Neural cell (in vitro differentiated cells): ENCODE measurements around the gene DACT2. TPM values are rescaled to one million over a fixed set of nuclear protein-coding genes. Genes with fewer than 3 reads are reported as not detected.

Experiments used
- H2AFZ ChIP-seq: fragments of 200-600, 300-800 bp; sonication (generic), shearing (Covaris generic); 2 replicates; pipeline ENCODE4 v1.6.0; 2014; ENCODE audit warnings: low read depth, mild to moderate bottlenecking, antibody characterized with exemption, low read length, moderate library complexity
- H3F3A ChIP-seq: fragments of 200-600 bp; shearing (Covaris generic); 2 replicates; pipeline ENCODE4 v1.6.1; 2016; ENCODE audit warnings: mild to moderate bottlenecking, moderate library complexity, mixed read lengths, antibody characterized with exemption, low read length; ENCODE audit not compliant: insufficient read depth, poor library complexity, severe bottlenecking
- H3K27ac ChIP-seq: fragments of 200-600, 300-800 bp; sonication (generic), shearing (Covaris generic); 2 replicates; pipeline ENCODE4 v1.5.1; 2014; ENCODE audit warnings: mild to moderate bottlenecking, low read length, moderate library complexity
- H3K27me3 ChIP-seq: fragments of 300-800, 200-600 bp; sonication (generic), shearing (Covaris generic); 2 replicates; pipeline ENCODE4 v1.6.0; 2014; ENCODE audit warnings: mild to moderate bottlenecking, low read depth, low read length, moderate library complexity; ENCODE audit not compliant: insufficient read depth
- H3K36me3 ChIP-seq: fragments of 300-800, 200-600 bp; sonication (generic), shearing (Covaris generic); 2 replicates; pipeline ENCODE4 v1.5.1; 2014; ENCODE audit warnings: mild to moderate bottlenecking, antibody characterized with exemption, low read length, moderate library complexity; ENCODE audit not compliant: insufficient read depth
- H3K4me2 ChIP-seq: fragments of 300-800, 200-600 bp; sonication (generic), shearing (Covaris generic); 2 replicates; pipeline ENCODE4 v1.6.0; 2014; ENCODE audit warnings: mild to moderate bottlenecking, low read length
- H3K4me3 ChIP-seq: fragments of 300-800, 200-600 bp; sonication (generic), shearing (Covaris generic); 2 replicates; pipeline ENCODE4 v1.5.1; 2014; ENCODE audit warnings: mild to moderate bottlenecking, low read length, moderate library complexity
- H3K79me2 ChIP-seq: fragments of 200-600 bp; shearing (Covaris generic); replicated peaks from 2 replicates; pipeline ENCODE4 v1.6.0; 2014; ENCODE audit warnings: mild to moderate bottlenecking, low read length, moderate library complexity; ENCODE audit not compliant: insufficient read depth
- H3K9ac ChIP-seq: fragments of 300-800, 200-600 bp; sonication (generic), shearing (Covaris generic); 2 replicates; pipeline ENCODE4 v1.6.1; 2016; ENCODE audit warnings: mild to moderate bottlenecking, low read length, mixed read lengths
- H3K9me2 ChIP-seq: fragments of 200-600 bp; shearing (Covaris generic); 2 replicates; pipeline ENCODE4 v1.6.1; 2016; ENCODE audit warnings: mild to moderate bottlenecking, low read length, mixed read lengths; ENCODE audit not compliant: insufficient read depth
- H3K9me3 ChIP-seq: fragments of 200-600, 300-800 bp; sonication (generic), shearing (Covaris generic); 2 replicates; pipeline ENCODE4 v1.6.1; 2016; ENCODE audit warnings: mild to moderate bottlenecking, mixed run types, low read length, moderate library complexity, mixed read lengths
- H4K20me1 ChIP-seq: fragments of 200-600 bp; shearing (Covaris generic); 2 replicates; pipeline ENCODE4 v1.6.1; 2016; ENCODE audit warnings: mild to moderate bottlenecking, mixed run types; ENCODE audit not compliant: insufficient read depth
- CTCF ChIP-seq: fragments of 450-650 bp; IDR thresholded peaks from 2 replicates; pipeline ENCODE4 v1.5.1; 2014; ENCODE audit warnings: antibody characterized with exemption, mild to moderate bottlenecking, moderate library complexity; ENCODE audit not compliant: poor library complexity, severe bottlenecking
- EP300 ChIP-seq: fragments of 450-650 bp; conservative IDR thresholded peaks from 2 replicates; pipeline ENCODE4 v1.6.1; 2014; ENCODE audit warnings: antibody characterized with exemption, mild to moderate bottlenecking, moderate library complexity; ENCODE audit not compliant: poor library complexity, severe bottlenecking
- EZH2 ChIP-seq: fragments of 200-600, 300-800 bp; shearing (Covaris generic), sonication (generic); IDR thresholded peaks from 2 replicates; pipeline ENCODE4 v1.6.1; 2014; ENCODE audit warnings: antibody characterized with exemption, low read length, borderline replicate concordance, mild to moderate bottlenecking; ENCODE audit not compliant: insufficient read depth, poor library complexity, severe bottlenecking
- MXI1 ChIP-seq: fragments of 450-650 bp; conservative IDR thresholded peaks from 2 replicates; pipeline ENCODE4 v1.6.1; 2014; ENCODE audit warnings: antibody characterized with exemption, mild to moderate bottlenecking; ENCODE audit not compliant: poor library complexity, severe bottlenecking
- POLR2AphosphoS5 ChIP-seq: IDR thresholded peaks from 2 replicates; pipeline ENCODE4 v1.6.1; 2012
- RAD21 ChIP-seq: fragments of 450-650 bp; conservative IDR thresholded peaks from 2 replicates; pipeline ENCODE4 v1.6.1; 2014; ENCODE audit warnings: antibody characterized with exemption, mild to moderate bottlenecking, moderate library complexity
- REST ChIP-seq: IDR thresholded peaks from 2 replicates; pipeline ENCODE4 v1.6.1; 2012; ENCODE audit warnings: borderline replicate concordance
- SMC3 ChIP-seq: fragments of 450-650 bp; conservative IDR thresholded peaks from 2 replicates; pipeline ENCODE4 v1.6.1; 2014; ENCODE audit warnings: antibody characterized with exemption, mild to moderate bottlenecking, moderate library complexity; ENCODE audit not compliant: poor library complexity
- TAF1 ChIP-seq: IDR thresholded peaks from 2 replicates; pipeline ENCODE4 v1.6.1; 2012; ENCODE audit warnings: low read depth
- polyA plus RNA-seq: library from polyadenylated mRNA; depleted of rRNA; stranded (reverse); fragments of >200 nt; gene quantifications from 2 replicates; pipeline ENCODE4 v1.2.3, GENCODE V29; 2014

Gene DACT2
- polyA plus RNA-seq, 1 donor from 2014 or later = 0.48 TPM

- no peak overlapping the region for H3K27ac ChIP-seq
- H3K4me2 ChIP-seq = no peak overlapping the region
- no peak overlapping the region for H3K9ac ChIP-seq
- no peak overlapping the region for H2AFZ ChIP-seq
- H3K79me2 ChIP-seq = no peaks in the 10 kb centered on the region
- H3K36me3 ChIP-seq = no peaks in the 10 kb centered on the region
- no peaks in the 10 kb centered on the region for H3K9me2 ChIP-seq
- no peaks in the 10 kb centered on the region for H4K20me1 ChIP-seq
- no peaks in the 10 kb centered on the region for H3K27me3 ChIP-seq
- H3K4me3 ChIP-seq = no peak overlapping the region
- no peaks in the 10 kb centered on the region for H3K9me3 ChIP-seq
- H3F3A ChIP-seq = no peaks in the 10 kb centered on the region
- TF ChIP-seq CTCF = no peak
- no peak for TF ChIP-seq TAF1
- no peak for TF ChIP-seq POLR2AphosphoS5
- no peak for TF ChIP-seq RAD21
- TF ChIP-seq EZH2 = no peak
- TF ChIP-seq MXI1 = no peak
- no peak for TF ChIP-seq SMC3
- no peak for TF ChIP-seq EP300
- TF ChIP-seq REST = no peak
These were observed 42.3 kb downstream of the DACT2 start for GRCh38 chr6:168277274-168277669.

- H2AFZ ChIP-seq = no peak overlapping the region
- no peak for TF ChIP-seq TAF1
- no peak for TF ChIP-seq CTCF
- TF ChIP-seq EZH2 = no peak
- no peak for TF ChIP-seq REST
- no peak for TF ChIP-seq SMC3
- no peaks in the 10 kb centered on the region for H3F3A ChIP-seq
- H3K36me3 ChIP-seq = no peaks in the 10 kb centered on the region
- H3K4me2 ChIP-seq = no peak overlapping the region
- H3K27ac ChIP-seq = no peak overlapping the region
- no peak overlapping the region for H3K4me3 ChIP-seq
- no peak overlapping the region for H3K9ac ChIP-seq
- H3K79me2 ChIP-seq = no peaks in the 10 kb centered on the region
- no peaks in the 10 kb centered on the region for H4K20me1 ChIP-seq
- H3K9me3 ChIP-seq = no peaks in the 10 kb centered on the region
- H3K27me3 ChIP-seq = no peaks in the 10 kb centered on the region
- no peaks in the 10 kb centered on the region for H3K9me2 ChIP-seq
These were observed 42.9 kb downstream of the DACT2 start for GRCh38 chr6:168276576-168277273.
